Fibroblast of lung (primary cell): ENCODE measurements around the gene SMG6. TPM values are rescaled to one million over a fixed set of nuclear protein-coding genes. Genes with fewer than 3 reads are reported as not detected.

Experiments
- DNase-seq, 2 donors: peaks; one replicate each; pipeline versions ENCODE4 v3.0.0 to v3.0.0-alpha.2; 2010; ENCODE audit warnings: low read depth in 2 of 2
- H2AFZ ChIP-seq: 2 replicates; pipeline ENCODE4 v1.5.1; 2012; ENCODE audit warnings: low read length, control low read depth, inconsistent platforms
- H3K27ac ChIP-seq: 2 replicates; pipeline ENCODE4 v1.5.1; 2011; ENCODE audit warnings: low read length, control low read depth; ENCODE audit not compliant: insufficient read depth
- H3K27me3 ChIP-seq: 2 replicates; pipeline ENCODE4 v1.5.1; 2011; ENCODE audit warnings: mild to moderate bottlenecking, low read length; ENCODE audit not compliant: control insufficient read depth, insufficient read depth
- H3K36me3 ChIP-seq: 2 replicates; pipeline ENCODE4 v1.5.1; 2011; ENCODE audit warnings: low read length; ENCODE audit not compliant: control insufficient read depth, insufficient read depth
- H3K4me1 ChIP-seq: 2 replicates; pipeline ENCODE4 v1.5.1; 2011; ENCODE audit warnings: low read length; ENCODE audit not compliant: control insufficient read depth, insufficient read depth; ENCODE audit errors: extremely low read depth
- H3K4me2 ChIP-seq: 2 replicates; pipeline ENCODE4 v1.5.1; 2011; ENCODE audit warnings: low read length, control low read depth; ENCODE audit not compliant: insufficient read depth; ENCODE audit errors: extremely low read depth
- H3K4me3 ChIP-seq, 4 experiments: fragments of 200-600 bp in 1 of 4; sonication (generic) in 1 of 4; replicated peaks in 1 of 4; 2 replicates each; pipeline ENCODE4 v1.5.1; 2011 to 2016; ENCODE audit warnings: low read length in 4 of 4, low read depth in 3 of 4, mild to moderate bottlenecking in 3 of 4, control low read depth in 2 of 4, inconsistent platforms in 1 of 4, mixed read lengths in 1 of 4; ENCODE audit not compliant: insufficient read depth in 1 of 4; ENCODE audit errors: control extremely low read depth in 1 of 4
- H3K79me2 ChIP-seq: 2 replicates; pipeline ENCODE4 v1.5.1; 2012; ENCODE audit warnings: mild to moderate bottlenecking, low read length, inconsistent platforms; ENCODE audit not compliant: control insufficient read depth, insufficient read depth
- H3K9ac ChIP-seq: 2 replicates; pipeline ENCODE4 v1.5.1; 2011; ENCODE audit warnings: mild to moderate bottlenecking, low read length, control low read depth; ENCODE audit not compliant: insufficient read depth
- H3K9me3 ChIP-seq: 2 replicates; pipeline ENCODE4 v1.5.1; 2012; ENCODE audit warnings: low read depth, low read length; ENCODE audit not compliant: control insufficient read depth, insufficient read depth
- H4K20me1 ChIP-seq: 2 replicates; pipeline ENCODE4 v1.5.1; 2011; ENCODE audit warnings: low read length; ENCODE audit not compliant: control insufficient read depth, insufficient read depth; ENCODE audit errors: extremely low read depth
- CTCF ChIP-seq, 2 donors: IDR thresholded peaks in 1 of 2; conservative IDR thresholded peaks in 1 of 2; 1 replicate in 1 of 2; 2 replicates in 1 of 2; pipeline ENCODE4 v1.5.1; 2011 to 2012; ENCODE audit warnings: low read length in 2 of 2, control low read depth in 1 of 2, inconsistent platforms in 1 of 2, low read depth in 1 of 2, mild to moderate bottlenecking in 1 of 2
- EZH2 ChIP-seq: IDR thresholded peaks from 2 replicates; pipeline ENCODE4 v1.5.1; 2012; ENCODE audit warnings: low read length, control low read depth, mild to moderate bottlenecking; ENCODE audit errors: missing control alignments
- polyA plus RNA-seq, 2 donors: library from polyadenylated mRNA; depleted of rRNA in 1 of 2; stranded (reverse) in 1 of 2; unstranded in 1 of 2; fragments of >200 nt; gene quantifications; 2 replicates each; pipeline ENCODE4 v1.2.1, GENCODE V29; 2011 to 2012; ENCODE audit warnings: missing spikeins in 1 of 2
- total RNA-seq: library from RNA; depleted of rRNA; stranded (reverse); fragments of >200 nt; gene quantifications from 2 replicates; pipeline ENCODE4 v1.2.1, GENCODE V29; 2014

SMG6 gene
- total and polyA plus RNA-seq, 2 donors (not counting 1 experiment from before 2014, with no cell fraction given), result 14.7 to 29.9 TPM

GRCh38 chr17:2136241-2136640 lies 167.3 kb downstream of the SMG6 start:
- Histone ChIP-seq H3K4me3 (no peak overlapping the region), H3K27me3 (no peaks in the 10 kb centered on the region), H3K27ac (no peak overlapping the region), H4K20me1 (no peaks in the 10 kb centered on the region), H3K36me3 (no peaks in the 10 kb centered on the region), H3K79me2 (no peaks in the 10 kb centered on the region), H3K9ac (no peak overlapping the region), H3K9me3 (no peaks in the 10 kb centered on the region), H3K4me1 (peaks cover 22% of the 10 kb centered on the region), H3K4me2 (no peak overlapping the region), H2AFZ (no peak overlapping the region)
- TF ChIP-seq CTCF (conservative IDR thresholded peaks at IDR 0.05 in 1 of 2, IDR thresholded peaks at IDR 0.05 in 1 of 2; ENCODE audit: low read depth in 1 of 2, low read length in 2 of 2) (no peak), EZH2 (no peak)
- DNase-seq, result peak; percentile 17 to 73

GRCh38 chr17:2128011-2128410 lies 175.6 kb downstream of the SMG6 start:
- H3K4me3 ChIP-seq, result no peak overlapping the region
- H3K27ac ChIP-seq, result no peak overlapping the region
- peaks cover 12% of the 10 kb centered on the region for H3K4me1 ChIP-seq
- H2AFZ ChIP-seq, result no peak overlapping the region
- H3K79me2 ChIP-seq, result no peaks in the 10 kb centered on the region
- H3K4me2 ChIP-seq, result no peak overlapping the region
- H3K36me3 ChIP-seq, result no peaks in the 10 kb centered on the region
- TF ChIP-seq CTCF (conservative IDR thresholded peaks at IDR 0.05 in 1 of 2, IDR thresholded peaks at IDR 0.05 in 1 of 2; ENCODE audit: low read depth in 1 of 2, low read length in 2 of 2) (no peak), EZH2 (no peak)
- no peak overlapping the region for H3K9ac ChIP-seq
- H3K27me3 ChIP-seq, result no peaks in the 10 kb centered on the region
- no peaks in the 10 kb centered on the region for H4K20me1 ChIP-seq
- no peak for DNase-seq
- no peaks in the 10 kb centered on the region for H3K9me3 ChIP-seq

GRCh38 chr17:2125013-2125535 lies 178.5 kb downstream of the SMG6 start:
- Histone ChIP-seq H4K20me1 (no peaks in the 10 kb centered on the region), H3K9me3 (no peaks in the 10 kb centered on the region), H3K4me3 (no peak overlapping the region), H3K79me2 (no peaks in the 10 kb centered on the region), H3K4me2 (no peak overlapping the region), H2AFZ (no peak overlapping the region), H3K4me1 (peaks cover 12% of the 10 kb centered on the region), H3K9ac (no peak overlapping the region), H3K36me3 (no peaks in the 10 kb centered on the region), H3K27ac (no peak overlapping the region), H3K27me3 (no peaks in the 10 kb centered on the region)
- DNase-seq, result peak in 1 of 2 donors; percentile 88
- TF ChIP-seq CTCF (conservative IDR thresholded peaks at IDR 0.05 in 1 of 2, IDR thresholded peaks at IDR 0.05 in 1 of 2; ENCODE audit: low read depth in 1 of 2, low read length in 2 of 2), result no peak
